ENCODE results near the gene VASH1.

Gene VASH1

DNA sequence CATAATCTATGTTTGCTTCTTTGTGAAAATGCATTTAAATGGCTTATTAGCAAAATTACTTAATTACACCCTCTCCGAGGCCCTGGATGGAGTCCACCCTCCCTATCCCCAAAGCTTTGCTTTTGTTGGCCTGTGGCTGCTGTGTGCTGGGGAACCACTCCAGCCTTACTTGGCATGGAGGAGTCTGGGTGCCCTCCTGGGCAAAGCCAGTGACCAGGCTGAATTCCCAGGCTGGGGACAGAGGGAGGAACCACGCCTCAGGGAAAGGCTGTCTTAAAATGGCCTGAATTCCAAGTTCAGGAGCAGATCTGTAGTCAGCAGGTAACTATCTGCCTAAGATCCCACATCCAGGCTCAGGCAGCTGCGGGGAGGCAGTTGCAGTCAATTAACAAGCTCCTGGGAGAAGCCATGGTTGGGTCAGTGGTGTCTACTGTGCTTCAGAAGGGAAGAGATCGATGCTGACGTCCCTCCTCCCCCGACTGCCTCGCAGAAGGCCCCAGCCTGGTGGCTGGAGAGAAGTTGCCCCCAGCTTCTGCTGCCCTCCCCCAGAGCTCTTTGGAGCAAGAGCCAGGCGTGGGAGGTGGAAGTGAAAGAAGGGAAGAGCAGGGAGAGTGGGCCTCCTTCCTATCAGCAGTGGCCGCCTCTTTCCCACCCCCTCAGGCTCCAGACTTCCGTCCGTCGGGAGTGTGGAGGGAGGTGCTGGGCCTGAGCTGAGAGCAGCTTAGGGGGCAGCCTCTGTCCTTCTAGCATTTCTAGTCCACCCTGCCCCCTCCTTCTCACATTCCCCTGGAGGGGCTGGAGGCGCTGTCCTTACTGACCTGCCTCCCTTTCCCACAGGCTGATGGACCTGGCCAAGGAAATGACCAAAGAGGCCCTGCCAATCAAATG is 11.3 kb downstream of the VASH1 start:
- DNase-seq = no peak

DNA sequence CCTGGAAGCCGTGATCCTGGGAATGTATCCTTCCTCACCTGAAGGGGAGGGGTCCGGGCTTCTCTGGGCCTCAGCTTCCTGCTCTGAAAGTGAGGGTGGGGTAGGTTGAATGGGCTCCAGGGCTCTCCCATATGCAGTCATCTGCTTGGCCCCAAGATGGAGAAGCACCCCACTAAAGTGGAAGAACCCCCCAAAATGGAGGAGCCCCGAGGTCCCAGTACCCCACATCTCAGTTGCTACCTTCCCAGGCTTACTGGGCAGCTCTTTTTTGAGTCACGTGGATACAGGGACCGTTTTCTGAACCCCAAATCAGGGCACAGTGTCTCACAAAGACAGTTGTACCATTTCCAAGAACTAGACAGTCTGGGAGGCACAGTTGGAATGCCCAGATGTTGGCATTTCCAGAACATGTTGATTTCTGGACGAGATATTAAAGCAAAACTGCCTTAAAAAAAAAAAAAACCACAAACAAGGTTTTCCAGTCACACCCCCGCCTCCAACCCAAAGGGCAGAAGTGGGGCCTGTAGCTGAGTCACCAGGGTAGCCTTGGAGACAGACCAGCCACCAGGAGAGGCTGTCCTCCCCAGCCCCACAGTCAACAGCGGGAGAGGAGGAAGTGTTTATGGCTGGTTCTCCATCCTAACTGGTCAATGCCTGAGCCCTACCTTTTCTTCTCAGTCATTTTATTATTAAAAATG is 12.1 kb downstream of the VASH1 start:
- DNase-seq = peak in 1 of 2 experiments; percentile 41

DNA sequence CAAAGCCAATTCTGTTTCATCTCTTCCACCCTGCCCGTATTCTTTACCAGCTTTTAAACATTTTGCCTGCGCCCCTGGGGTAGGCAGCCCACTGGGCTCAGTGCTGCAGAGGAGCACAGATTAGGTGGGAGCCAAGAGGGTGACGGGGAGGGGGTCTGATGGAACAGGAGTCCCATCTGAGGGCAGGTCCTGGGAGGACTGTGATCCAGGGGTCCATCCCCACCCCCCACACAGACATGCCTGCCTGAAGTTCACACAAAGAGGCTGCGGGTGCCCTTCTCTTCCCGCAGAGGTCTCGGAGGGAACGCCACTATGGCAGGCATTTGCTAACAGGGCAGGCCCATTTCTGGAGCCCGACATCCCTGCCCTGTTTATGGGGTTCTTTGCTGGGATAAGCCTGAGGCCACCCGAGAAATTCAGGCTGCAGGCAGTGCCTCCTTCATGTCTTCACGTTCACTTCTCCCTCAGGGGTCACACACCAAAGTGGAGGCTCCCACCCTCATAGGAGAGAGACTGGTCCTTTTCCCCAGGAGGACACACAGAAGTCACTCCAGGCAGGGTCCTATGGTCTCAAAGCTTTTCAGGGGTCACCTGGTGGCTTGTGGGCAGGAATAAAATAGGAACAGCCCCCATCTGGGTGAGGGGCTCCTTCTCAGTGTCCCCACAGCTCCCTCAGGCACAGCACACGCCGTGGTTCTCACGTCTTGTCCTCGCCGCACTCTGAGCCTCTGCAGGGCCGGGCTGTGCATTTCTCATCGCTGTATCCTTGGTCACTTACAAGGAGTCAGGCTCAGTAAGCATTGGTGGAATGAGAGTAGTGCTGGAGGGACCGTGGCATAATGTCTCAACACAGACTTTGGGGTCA is 12.9 kb downstream of the VASH1 start:
- no peak for DNase-seq

DNA sequence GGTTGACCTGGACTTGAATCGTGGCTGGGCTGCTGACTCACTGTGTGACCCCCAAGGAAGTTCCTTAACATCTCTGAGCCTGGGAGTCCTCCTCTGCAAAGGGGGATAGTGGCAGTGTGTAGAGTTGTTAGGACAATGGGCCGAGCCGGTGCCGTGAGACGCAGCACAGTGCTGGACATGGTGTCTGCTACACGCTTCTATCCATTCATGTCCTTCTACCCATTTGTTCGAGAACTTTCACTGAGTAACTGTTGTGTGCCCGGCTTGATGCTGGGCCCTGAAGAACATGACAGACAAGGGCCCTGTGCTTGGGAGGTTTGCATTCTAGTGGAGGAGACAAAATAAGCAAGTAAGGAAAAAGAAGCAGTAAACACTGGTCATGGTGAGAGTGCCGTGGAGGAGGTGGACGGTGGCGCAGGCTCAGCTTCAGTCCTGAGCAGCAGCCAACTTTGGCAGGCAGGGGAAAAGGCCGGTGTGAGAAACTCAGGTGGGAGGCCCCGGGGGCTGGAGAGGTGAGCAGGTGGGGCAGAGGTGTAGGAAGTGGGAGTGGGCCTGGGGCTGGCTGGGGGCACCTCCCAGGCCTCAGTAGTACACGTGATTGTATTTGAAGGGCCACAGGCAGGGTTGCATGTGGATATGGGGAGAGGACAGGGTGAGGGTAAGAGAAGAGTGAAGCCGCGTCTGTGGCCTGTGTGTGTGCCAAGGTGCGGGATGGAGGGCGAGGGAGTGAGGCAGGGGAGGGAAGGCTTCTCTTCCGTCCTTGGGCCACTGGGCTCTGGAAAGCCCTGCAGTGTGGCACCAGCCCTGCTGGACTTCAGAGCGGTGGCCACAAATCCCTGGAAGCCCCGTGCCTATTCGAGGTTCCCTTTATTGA is 13.8 kb downstream of the VASH1 start:
- DNase-seq = no peak

DNA sequence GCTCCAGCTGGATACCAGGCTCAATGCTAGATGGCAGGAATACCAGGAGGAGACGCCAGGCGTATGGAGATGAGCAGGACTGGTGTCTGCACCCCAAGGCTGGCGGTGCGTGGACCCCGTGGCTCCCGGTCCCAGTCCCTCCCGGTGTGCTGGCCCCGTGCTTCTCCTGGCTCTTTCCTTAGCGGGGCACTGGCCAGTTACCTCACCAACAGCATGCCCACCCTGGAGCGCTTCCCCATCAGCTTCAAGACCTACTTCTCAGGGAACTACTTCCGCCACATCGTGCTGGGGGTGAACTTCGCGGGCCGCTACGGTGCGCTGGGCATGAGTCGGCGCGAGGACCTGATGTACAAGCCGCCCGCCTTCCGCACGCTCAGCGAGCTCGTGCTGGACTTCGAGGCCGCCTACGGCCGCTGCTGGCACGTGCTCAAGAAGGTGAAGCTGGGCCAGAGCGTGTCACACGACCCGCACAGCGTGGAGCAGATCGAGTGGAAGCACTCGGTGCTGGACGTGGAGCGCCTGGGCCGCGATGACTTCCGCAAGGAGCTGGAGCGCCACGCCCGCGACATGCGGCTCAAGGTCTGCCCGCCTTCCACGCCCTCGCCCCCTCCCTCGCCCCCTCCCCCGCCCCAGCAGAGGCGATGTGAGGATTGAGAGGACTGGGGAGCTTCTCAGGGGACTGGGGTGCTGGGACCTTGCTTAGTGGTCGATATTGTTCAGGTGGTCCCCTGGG is 14.6 kb downstream of the VASH1 start:
- DNase-seq = no peak

DNA sequence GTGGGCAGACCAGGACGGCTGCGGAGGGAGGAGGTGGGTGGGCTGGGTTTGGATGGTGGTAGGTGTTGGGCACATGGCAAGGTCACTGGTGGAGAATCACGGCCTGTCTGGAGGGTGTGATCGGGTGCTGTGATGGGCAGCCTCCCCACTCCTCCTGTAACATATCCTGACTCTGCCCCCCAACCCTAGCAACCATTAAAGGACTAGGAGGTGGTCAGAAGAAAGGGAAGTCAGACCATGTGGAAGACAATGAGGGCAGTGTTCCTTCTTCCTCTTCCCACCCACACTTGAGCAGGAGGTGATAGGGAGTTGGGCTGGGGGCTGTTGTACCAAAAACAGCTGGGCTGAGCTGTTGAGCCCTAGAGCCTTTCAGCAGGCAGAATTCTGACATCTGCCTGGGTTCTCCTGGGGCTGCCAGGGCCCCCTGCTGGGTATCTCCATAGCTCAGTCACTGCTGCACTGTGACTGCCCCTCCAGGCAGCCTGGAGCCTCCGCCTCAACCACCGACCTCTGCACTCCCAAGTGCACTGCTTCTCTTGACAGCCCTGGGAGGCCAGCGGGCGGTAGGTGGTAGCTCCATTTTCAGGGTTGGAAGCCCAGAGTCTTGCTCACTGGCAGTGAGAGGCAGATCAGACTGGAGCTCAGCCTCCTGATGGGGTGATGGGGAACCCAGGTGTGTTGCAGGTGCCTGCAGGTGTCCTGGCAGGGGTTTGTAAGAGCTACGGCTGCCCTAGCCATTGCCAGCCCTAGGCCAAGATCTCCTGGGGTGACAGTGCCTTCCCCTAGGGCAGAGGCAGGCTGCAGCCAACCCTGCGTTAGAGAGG is 15.4 kb downstream of the VASH1 start:
- no peak for DNase-seq

DNA sequence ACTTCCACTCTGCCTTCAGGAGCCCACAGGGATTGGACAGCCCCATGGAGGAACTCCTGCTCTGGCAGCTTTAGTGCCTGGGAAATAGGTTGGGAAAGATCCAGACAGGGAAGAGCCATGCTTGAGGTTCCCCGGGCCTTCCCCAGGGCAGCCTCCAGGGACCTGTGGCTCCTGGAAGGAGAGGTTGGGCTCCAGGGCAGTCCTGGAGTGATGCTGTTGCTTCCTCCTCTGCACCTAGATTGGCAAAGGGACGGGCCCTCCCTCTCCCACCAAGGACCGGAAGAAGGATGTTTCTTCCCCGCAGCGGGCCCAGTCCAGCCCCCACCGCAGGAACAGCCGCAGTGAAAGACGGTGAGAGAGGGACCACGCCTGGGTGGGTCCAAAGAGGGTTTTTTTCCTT is 16.5 kb downstream of the VASH1 start:
- no peak for DNase-seq

DNA sequence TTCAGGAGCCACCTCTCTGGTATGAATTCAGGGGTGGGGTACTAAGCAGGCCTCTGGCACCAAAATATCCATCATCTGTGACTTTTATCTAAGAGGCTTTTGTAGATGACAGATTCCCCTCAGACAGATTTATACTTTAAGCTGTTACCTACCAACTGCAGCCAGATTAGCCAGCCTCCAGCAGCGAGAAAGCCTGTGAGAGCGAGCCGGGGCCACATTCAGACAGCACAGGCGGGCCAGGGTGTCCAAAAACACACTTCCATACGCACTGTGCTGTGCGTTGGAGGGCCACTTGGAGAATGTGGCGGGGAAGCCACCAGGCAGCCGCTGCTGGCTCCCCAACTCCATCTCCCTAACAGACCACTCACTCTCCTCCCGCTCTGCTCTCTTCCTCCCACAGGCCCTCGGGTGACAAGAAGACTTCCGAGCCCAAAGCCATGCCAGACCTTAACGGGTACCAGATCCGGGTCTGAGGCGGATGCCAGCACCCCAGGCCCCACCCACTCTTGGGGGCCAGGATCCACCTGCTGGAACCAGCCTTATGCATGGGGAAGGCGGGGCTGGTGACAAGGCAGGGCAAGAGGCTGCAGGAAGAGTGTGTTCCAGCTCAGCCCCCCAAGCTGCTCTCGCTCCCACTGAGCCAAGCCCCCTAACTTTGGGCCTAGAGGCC is 17.4 kb downstream of the VASH1 start:
- DNase-seq = no peak

DNA sequence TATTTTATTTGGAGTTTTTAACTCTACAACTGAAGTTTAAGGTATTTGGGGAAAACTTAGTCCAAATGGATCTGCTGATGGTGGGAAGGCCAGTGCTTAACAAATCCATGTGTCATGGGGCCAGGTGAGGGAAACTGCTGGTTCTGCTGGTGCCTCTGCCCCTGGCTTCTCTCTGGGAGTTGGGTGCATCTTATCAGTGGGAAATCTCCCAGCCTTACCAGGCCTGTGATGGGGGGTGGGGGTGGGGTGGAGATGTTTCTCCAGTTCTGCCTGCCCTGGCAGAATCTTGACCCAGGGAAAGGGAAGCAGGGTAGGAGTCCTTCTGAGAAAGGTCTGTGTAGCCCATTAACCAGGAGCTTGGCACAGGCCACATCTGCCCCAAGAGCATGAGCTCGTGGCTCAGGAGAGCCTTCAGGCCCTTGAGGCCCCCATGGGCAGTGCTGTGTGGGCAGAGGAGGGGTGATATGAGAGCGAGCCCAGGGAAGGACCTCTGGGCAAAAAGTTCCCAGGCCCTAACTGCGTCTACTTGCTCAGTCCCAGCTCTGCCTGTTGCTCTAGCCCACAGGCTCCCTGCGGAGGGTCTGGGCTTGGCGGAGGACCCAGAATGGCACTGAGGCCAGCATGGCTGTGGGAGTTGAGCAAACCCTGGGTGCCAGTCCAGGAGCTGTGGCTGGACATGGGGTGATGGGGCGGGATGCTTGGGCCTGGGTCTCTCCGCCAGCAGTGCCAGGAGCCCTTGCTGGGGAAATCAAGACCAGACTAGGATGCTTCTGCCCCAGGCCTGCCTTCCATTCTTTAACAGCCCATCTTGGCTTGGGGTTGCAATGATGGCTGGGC is 18.2 kb downstream of the VASH1 start:
- DNase-seq = no peak

DNA sequence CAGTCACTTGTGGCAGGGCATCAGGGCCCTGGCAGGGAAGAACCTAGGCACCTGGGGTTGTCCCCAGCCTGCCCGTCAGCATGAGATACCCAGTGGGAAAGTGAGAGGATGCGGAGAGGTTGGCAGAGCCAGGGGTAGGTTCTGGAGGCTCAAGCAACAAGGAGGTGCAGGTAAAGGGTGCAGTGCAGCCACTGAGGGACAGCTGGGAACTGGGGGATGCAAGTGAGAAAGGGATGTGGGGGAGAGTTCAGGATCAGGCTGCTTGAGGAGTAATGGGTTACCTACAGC is 18.7 kb downstream of the VASH1 start:
- no peak for DNase-seq

DNA sequence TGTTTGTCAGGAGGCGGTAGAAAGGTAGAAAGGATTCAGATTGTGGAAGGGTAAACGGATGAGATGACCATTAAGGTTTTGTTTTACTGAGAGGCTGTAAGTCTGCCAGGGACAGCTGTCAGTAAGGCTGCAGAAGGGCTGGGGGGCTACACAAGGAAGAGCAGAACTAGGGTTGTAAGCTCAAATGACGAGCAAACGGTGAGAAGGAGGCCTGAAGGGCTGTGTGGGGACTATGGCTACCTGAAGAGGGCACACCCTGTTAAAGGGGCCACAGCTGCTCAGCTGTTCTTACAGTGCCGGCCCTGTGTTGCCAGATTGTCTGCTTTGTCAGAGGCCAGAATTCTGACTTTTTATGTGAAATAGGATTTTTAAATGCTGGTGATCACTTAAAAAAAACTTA is 19.1 kb downstream of the VASH1 start:
- DNase-seq = no peak

DNA sequence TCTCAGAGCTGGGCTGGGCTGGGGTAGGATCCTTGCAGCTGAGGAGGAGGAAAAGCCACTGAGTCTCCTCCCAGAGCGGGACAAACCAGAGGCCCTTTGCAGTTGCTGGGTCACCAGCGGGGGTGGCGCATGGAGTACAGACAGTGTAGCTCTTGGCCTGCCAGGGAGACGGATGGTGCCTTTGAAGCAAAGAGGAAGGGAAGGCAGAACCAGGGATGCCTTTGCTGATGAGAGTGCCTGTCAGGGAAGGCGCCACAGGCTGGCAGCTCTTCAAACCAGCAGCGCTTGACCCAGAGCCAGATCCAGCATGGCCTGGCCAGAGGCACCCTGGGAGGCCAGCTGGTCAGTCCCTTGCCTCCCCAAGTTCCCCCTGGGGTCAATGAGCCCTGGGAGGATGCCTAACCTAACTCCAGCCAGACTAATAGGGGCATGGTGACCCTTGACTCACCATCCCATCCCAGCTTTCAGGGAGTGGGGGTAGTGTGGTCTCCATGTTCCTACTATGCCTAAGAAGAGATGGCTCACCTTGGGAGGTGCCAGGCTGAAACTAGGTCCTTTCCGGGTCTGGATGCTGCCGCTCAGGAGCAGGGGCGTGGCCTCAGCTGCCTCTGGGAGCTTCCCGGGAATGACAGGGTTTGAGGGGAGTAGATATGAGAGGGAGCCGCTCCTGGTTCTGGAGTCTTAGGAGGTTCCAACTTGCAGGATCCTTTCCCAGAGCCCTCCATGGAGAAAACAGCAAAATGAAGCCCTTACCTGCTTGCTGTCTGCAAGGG is 19.8 kb downstream of the VASH1 start:
- DNase-seq = no peak

DNA sequence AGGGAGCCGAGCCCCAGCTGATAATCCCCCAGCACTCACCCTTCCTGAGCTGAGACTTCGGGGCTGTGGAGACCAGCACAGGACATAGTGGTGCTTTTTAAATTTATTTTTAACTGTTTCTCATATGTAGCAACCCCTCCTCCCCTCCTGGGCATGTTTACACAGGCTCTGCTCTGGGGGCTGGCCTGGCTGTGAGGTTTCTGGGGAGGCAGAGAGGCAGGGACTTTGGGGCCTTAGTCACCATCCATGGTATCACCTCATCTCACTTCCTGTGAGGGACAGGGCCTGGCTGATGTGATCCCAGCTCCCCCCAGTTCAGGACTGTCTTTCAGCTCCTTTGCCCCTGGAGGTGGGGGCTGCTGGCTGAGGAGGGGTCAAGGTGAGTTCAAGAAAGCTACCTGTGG is 20.4 kb downstream of the VASH1 start:
- peak in 1 of 2 experiments; percentile 20 for DNase-seq

DNA sequence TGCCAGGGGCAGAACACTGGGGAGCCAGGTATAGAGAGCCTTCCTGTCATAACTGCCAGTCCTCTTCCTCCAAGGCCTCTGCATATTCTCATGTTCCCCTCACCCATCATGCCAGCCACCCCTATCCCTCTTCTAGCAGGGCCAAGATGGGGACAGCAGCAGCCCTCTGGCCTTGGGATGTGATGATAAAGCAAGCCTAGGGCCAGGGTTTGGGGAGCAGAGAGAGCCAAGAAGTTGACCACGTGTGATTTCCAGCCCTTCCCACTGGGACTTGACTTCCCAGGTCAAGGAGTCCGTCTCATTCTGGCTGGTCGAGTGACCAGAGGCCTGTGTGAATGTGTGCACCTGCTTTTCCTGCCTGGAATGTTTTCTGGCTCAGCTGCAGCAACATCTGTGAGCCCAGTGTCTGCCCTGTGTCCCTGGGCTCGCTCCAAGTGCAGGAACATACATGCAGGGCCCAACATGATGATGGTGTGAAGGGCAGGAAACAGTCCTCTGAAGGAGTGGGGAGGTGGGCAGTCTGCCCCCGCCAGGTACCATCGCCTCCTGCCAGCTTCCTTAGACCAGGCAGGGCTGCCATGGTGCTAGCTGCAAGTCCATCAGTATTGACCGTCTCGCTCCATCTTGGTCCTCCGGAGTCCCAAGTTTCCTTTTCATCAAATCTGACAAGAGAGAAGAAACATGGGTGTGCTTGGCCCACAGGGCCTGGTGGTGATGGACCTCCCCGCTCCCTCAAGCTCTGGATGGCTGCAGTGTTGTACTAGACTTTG is 21.0 kb downstream of the VASH1 start:
- DNase-seq = no peak

DNA sequence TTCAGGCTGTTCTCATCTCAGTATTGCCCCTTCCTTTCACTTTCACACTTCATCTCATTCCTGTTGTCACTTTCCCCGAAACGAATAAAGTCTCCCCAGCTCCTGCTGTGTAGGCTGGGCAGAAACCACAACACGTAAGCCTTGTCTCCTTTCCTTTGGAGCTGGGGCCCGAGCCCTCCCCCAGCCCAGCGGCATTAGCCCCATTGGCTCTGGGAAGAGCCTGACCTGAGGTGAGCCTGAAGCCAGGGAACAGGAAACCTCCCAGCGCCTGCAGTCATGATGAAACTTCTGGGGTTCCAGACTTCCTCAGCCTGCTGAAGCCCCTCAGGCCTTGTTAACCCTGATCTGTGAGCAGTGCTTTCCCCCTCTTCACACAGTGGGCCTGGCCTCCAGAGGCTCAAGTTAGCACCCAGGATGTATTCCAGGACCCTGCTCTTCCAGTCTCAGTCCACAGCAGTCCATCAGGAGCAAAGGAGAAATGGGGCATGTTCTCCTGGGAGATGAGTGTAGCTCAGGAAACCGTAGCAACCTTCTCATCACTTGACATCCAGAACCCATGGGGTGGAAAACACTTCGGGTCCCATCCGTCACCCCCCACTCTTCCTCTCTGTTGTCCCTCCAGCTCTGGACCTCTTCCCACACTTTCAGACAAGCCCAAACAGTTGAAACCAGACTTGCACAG is 21.8 kb downstream of the VASH1 start:
- peak in 1 of 2 experiments; percentile 46 for DNase-seq

DNA sequence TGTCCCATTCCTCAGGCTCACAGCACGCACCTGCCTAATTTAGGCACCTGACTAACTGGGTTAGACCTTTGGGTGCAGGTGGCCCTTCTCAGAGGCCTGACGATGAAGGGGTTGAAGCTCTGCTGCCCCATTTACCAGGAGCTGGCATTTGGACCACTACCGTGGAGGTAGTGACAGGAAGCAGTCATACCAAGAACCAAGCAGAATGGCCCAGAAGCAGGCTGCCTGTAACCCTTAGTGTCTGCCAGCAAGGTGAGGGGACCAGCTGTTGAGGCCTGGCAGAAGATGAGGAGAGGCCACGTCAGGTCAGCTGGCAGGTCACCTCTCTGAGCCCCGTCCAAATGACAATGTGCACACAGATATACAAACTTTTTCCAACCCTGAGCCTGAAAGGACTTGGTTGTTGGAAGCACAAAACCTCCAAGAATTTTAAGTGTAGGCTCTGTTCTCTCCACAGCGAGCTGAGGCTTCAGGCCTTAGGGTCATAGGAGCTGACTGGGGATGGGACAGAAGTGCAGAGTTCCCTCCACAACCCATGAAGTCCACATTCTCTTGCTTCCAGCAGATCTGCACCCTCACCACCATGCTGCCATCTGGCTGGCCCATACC is 23.1 kb downstream of the VASH1 start:
- DNase-seq = no peak

DNA sequence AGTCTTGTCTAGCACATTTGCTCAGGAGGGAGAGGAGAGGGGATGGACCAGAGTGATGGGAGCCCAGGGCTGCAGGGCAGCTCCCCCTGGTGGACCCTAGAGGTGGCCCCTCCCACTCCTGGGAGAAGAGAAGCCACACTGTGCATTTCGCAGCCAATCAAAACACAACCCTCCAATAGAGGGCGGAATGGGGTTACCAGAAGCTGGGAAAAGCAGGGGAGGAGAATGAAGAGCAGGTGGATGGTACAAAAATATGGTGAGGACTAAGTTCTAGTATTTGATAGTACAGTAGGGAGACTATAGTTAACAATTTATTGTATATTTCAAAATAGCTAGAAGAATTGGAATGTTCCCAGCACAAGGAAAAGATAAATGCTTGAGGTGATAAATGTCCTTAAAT is 23.6 kb downstream of the VASH1 start:
- DNase-seq = peak; percentile 70 to 74
